Spleen (tissue), 7 donors: ENCODE results near the gene MBTPS1.

Source experiments
- CTCF ChIP-seq, 11 experiments: fragments of 200-600 bp in 7 of 11; fragments of 450-650 bp in 4 of 11; sonication (generic) in 4 of 11; IDR thresholded peaks in 8 of 11; conservative IDR thresholded peaks in 3 of 11; 1 replicate in 7 of 11; 2 replicates in 4 of 11; pipeline versions ENCODE4 v1.4.0 to v1.8.0; 2016 to 2021; ENCODE audit warnings: antibody characterized with exemption in 11 of 11, inconsistent platforms in 4 of 11, mild to moderate bottlenecking in 1 of 11
- POLR2A ChIP-seq, 3 donors: fragments of 450-650 bp; IDR thresholded peaks; one replicate each; pipeline ENCODE4 v1.5.1; 2017; ENCODE audit warnings: antibody characterized with exemption in 3 of 3, mild to moderate bottlenecking in 1 of 3
- POLR2AphosphoS5 ChIP-seq, 3 donors: sonication (generic); formaldehyde crosslinking; IDR thresholded peaks; one replicate each; pipeline ENCODE4 v1.5.1; 2017; ENCODE audit warnings: antibody characterized with exemption in 3 of 3
- donor health status: DM: no; HTN: no; CAD: no; lungs with moderate emphysema.
- donor health status: DM: no; HTN: no; CAD: no.
- donor health status: DM: no; HTN: no; CAD: no.

DNA sequence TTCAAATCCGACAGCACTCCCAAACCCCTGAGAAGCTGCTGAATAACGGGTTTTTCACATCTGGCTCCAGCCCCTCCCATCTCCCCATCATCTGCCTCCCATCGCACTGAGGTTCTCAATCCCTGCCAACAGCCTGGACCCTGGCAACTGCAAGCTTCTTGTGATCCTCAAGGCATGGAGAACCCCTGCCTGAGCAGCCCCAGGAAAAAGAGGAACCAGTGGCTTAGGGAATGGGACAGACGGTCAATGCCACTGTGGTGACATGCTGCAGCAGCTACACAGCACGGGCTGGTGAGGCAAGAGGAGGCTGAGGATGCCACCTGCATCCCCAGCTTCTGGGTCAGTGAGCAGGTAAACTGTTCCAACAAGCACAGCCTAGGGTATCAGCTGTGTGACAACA, 3.3 kb upstream of the MBTPS1 start:
- TF ChIP-seq CTCF (IDR thresholded peaks at IDR 0.05 in 8 of 11, conservative IDR thresholded peaks at IDR 0.05 in 3 of 11): no peak
- no peak for TF ChIP-seq POLR2A (IDR thresholded peaks at IDR 0.05)
- TF ChIP-seq POLR2AphosphoS5 (IDR thresholded peaks at IDR 0.05): no peak
